Neural cell (in vitro differentiated cells): ENCODE measurements around the gene AMELX. TPM values are rescaled to one million over a fixed set of nuclear protein-coding genes. Genes with fewer than 3 reads are reported as not detected.

ENCODE experiments used
- H2AFZ ChIP-seq: fragments of 200-600, 300-800 bp; sonication (generic), shearing (Covaris generic); 2 replicates; pipeline ENCODE4 v1.6.0; 2014; ENCODE audit warnings: low read depth, mild to moderate bottlenecking, antibody characterized with exemption, low read length, moderate library complexity
- H3F3A ChIP-seq: fragments of 200-600 bp; shearing (Covaris generic); 2 replicates; pipeline ENCODE4 v1.6.1; 2016; ENCODE audit warnings: mild to moderate bottlenecking, moderate library complexity, mixed read lengths, antibody characterized with exemption, low read length; ENCODE audit not compliant: insufficient read depth, poor library complexity, severe bottlenecking
- H3K27ac ChIP-seq: fragments of 200-600, 300-800 bp; sonication (generic), shearing (Covaris generic); 2 replicates; pipeline ENCODE4 v1.5.1; 2014; ENCODE audit warnings: mild to moderate bottlenecking, low read length, moderate library complexity
- H3K27me3 ChIP-seq: fragments of 300-800, 200-600 bp; sonication (generic), shearing (Covaris generic); 2 replicates; pipeline ENCODE4 v1.6.0; 2014; ENCODE audit warnings: mild to moderate bottlenecking, low read depth, low read length, moderate library complexity; ENCODE audit not compliant: insufficient read depth
- H3K36me3 ChIP-seq: fragments of 300-800, 200-600 bp; sonication (generic), shearing (Covaris generic); 2 replicates; pipeline ENCODE4 v1.5.1; 2014; ENCODE audit warnings: mild to moderate bottlenecking, antibody characterized with exemption, low read length, moderate library complexity; ENCODE audit not compliant: insufficient read depth
- H3K4me2 ChIP-seq: fragments of 300-800, 200-600 bp; sonication (generic), shearing (Covaris generic); 2 replicates; pipeline ENCODE4 v1.6.0; 2014; ENCODE audit warnings: mild to moderate bottlenecking, low read length
- H3K4me3 ChIP-seq: fragments of 300-800, 200-600 bp; sonication (generic), shearing (Covaris generic); 2 replicates; pipeline ENCODE4 v1.5.1; 2014; ENCODE audit warnings: mild to moderate bottlenecking, low read length, moderate library complexity
- H3K79me2 ChIP-seq: fragments of 200-600 bp; shearing (Covaris generic); replicated peaks from 2 replicates; pipeline ENCODE4 v1.6.0; 2014; ENCODE audit warnings: mild to moderate bottlenecking, low read length, moderate library complexity; ENCODE audit not compliant: insufficient read depth
- H3K9ac ChIP-seq: fragments of 300-800, 200-600 bp; sonication (generic), shearing (Covaris generic); 2 replicates; pipeline ENCODE4 v1.6.1; 2016; ENCODE audit warnings: mild to moderate bottlenecking, low read length, mixed read lengths
- H3K9me2 ChIP-seq: fragments of 200-600 bp; shearing (Covaris generic); 2 replicates; pipeline ENCODE4 v1.6.1; 2016; ENCODE audit warnings: mild to moderate bottlenecking, low read length, mixed read lengths; ENCODE audit not compliant: insufficient read depth
- H3K9me3 ChIP-seq: fragments of 200-600, 300-800 bp; sonication (generic), shearing (Covaris generic); 2 replicates; pipeline ENCODE4 v1.6.1; 2016; ENCODE audit warnings: mild to moderate bottlenecking, mixed run types, low read length, moderate library complexity, mixed read lengths
- H4K20me1 ChIP-seq: fragments of 200-600 bp; shearing (Covaris generic); 2 replicates; pipeline ENCODE4 v1.6.1; 2016; ENCODE audit warnings: mild to moderate bottlenecking, mixed run types; ENCODE audit not compliant: insufficient read depth
- CTCF ChIP-seq: fragments of 450-650 bp; IDR thresholded peaks from 2 replicates; pipeline ENCODE4 v1.5.1; 2014; ENCODE audit warnings: antibody characterized with exemption, mild to moderate bottlenecking, moderate library complexity; ENCODE audit not compliant: poor library complexity, severe bottlenecking
- EP300 ChIP-seq: fragments of 450-650 bp; conservative IDR thresholded peaks from 2 replicates; pipeline ENCODE4 v1.6.1; 2014; ENCODE audit warnings: antibody characterized with exemption, mild to moderate bottlenecking, moderate library complexity; ENCODE audit not compliant: poor library complexity, severe bottlenecking
- EZH2 ChIP-seq: fragments of 200-600, 300-800 bp; shearing (Covaris generic), sonication (generic); IDR thresholded peaks from 2 replicates; pipeline ENCODE4 v1.6.1; 2014; ENCODE audit warnings: antibody characterized with exemption, low read length, borderline replicate concordance, mild to moderate bottlenecking; ENCODE audit not compliant: insufficient read depth, poor library complexity, severe bottlenecking
- MXI1 ChIP-seq: fragments of 450-650 bp; conservative IDR thresholded peaks from 2 replicates; pipeline ENCODE4 v1.6.1; 2014; ENCODE audit warnings: antibody characterized with exemption, mild to moderate bottlenecking; ENCODE audit not compliant: poor library complexity, severe bottlenecking
- POLR2AphosphoS5 ChIP-seq: IDR thresholded peaks from 2 replicates; pipeline ENCODE4 v1.6.1; 2012
- RAD21 ChIP-seq: fragments of 450-650 bp; conservative IDR thresholded peaks from 2 replicates; pipeline ENCODE4 v1.6.1; 2014; ENCODE audit warnings: antibody characterized with exemption, mild to moderate bottlenecking, moderate library complexity
- REST ChIP-seq: IDR thresholded peaks from 2 replicates; pipeline ENCODE4 v1.6.1; 2012; ENCODE audit warnings: borderline replicate concordance
- SMC3 ChIP-seq: fragments of 450-650 bp; conservative IDR thresholded peaks from 2 replicates; pipeline ENCODE4 v1.6.1; 2014; ENCODE audit warnings: antibody characterized with exemption, mild to moderate bottlenecking, moderate library complexity; ENCODE audit not compliant: poor library complexity
- TAF1 ChIP-seq: IDR thresholded peaks from 2 replicates; pipeline ENCODE4 v1.6.1; 2012; ENCODE audit warnings: low read depth
- polyA plus RNA-seq: library from polyadenylated mRNA; depleted of rRNA; stranded (reverse); fragments of >200 nt; gene quantifications from 2 replicates; pipeline ENCODE4 v1.2.3, GENCODE V29; 2014

AMELX gene
- polyA plus RNA-seq, 1 donor from 2014 or later: not detected

- H4K20me1 ChIP-seq: no peaks in the 10 kb centered on the region
- no peaks in the 10 kb centered on the region for H3K79me2 ChIP-seq
- no peak overlapping the region for H3K4me2 ChIP-seq
- H3K9me3 ChIP-seq: no peaks in the 10 kb centered on the region
- H3K27me3 ChIP-seq: no peaks in the 10 kb centered on the region
- no peak for TF ChIP-seq SMC3
- TF ChIP-seq MXI1: no peak
- no peak for TF ChIP-seq EZH2
- TF ChIP-seq CTCF: no peak
- no peak for TF ChIP-seq RAD21
- no peak for TF ChIP-seq TAF1
- no peak for TF ChIP-seq POLR2AphosphoS5
- TF ChIP-seq EP300: no peak
- TF ChIP-seq REST: no peak
- no peaks in the 10 kb centered on the region for H3K36me3 ChIP-seq
- no peaks in the 10 kb centered on the region for H3K9me2 ChIP-seq
- no peaks in the 10 kb centered on the region for H3F3A ChIP-seq
- no peak overlapping the region for H3K9ac ChIP-seq
- no peak overlapping the region for H3K27ac ChIP-seq
- H2AFZ ChIP-seq: no peak overlapping the region
- no peak overlapping the region for H3K4me3 ChIP-seq
Observed at GRCh38 chrX:11319806-11320520, 26.8 kb downstream of the AMELX start.

- TF ChIP-seq SMC3: no peak
- no peak for TF ChIP-seq TAF1
- no peak for TF ChIP-seq POLR2AphosphoS5
- TF ChIP-seq CTCF: no peak
- TF ChIP-seq EP300: no peak
- TF ChIP-seq RAD21: no peak
- no peak for TF ChIP-seq REST
- TF ChIP-seq MXI1: no peak
- TF ChIP-seq EZH2: no peak
Observed at GRCh38 chrX:11321986-11322385, 28.8 kb downstream of the AMELX start.

More at GRCh38 chrX:11321986-11322385, 28.8 kb downstream of the AMELX start:
- H3K4me3 ChIP-seq: no peak overlapping the region
- H3K79me2 ChIP-seq: no peaks in the 10 kb centered on the region
- H3K4me2 ChIP-seq: no peak overlapping the region
- H3K9me3 ChIP-seq: no peaks in the 10 kb centered on the region
- H3K27me3 ChIP-seq: no peaks in the 10 kb centered on the region
- H4K20me1 ChIP-seq: no peaks in the 10 kb centered on the region
- H3K9ac ChIP-seq: no peak overlapping the region
- no peaks in the 10 kb centered on the region for H3K36me3 ChIP-seq
- no peaks in the 10 kb centered on the region for H3F3A ChIP-seq
- H2AFZ ChIP-seq: no peak overlapping the region
- H3K9me2 ChIP-seq: no peaks in the 10 kb centered on the region
- no peak overlapping the region for H3K27ac ChIP-seq
